IMR-90 (cell line): ENCODE results near the gene C7orf33. TPM values are rescaled to one million over a fixed set of nuclear protein-coding genes. Genes with fewer than 3 reads are reported as not detected.

Experiments
- ATAC-seq: fragments of 200-7000 bp; cut with Tn5 transposase; 2 replicates; pipeline ENCODE4 v1.9.1; 2020; ENCODE audit warnings: low read depth, mild to moderate bottlenecking, moderate library complexity
- BruUV-seq: library from RNA; stranded (reverse); fragments of 400-500 nt; replicated peaks from 2 replicates; lab custom pipeline; 2021; lab: Mats Ljungman, UMichigan
- CTCF ChIA-PET: fragments of 300-600 bp; formaldehyde crosslinking; extraction: SDS; loops from one replicate; lab custom pipeline; 2021; ENCODE audit warnings: antibody characterized with exemption; lab: Yijun Ruan, JAX
- POLR2A ChIA-PET: fragments of 300-600 bp; sonication (Branson Sonifier 250); formaldehyde crosslinking; loops from one replicate; lab custom pipeline; 2022; ENCODE audit warnings: antibody characterized with exemption; ENCODE audit not compliant: unreplicated experiment; lab: Charles Lee
- DNase-seq: peaks from one replicate; pipeline ENCODE4 v3.0.0; 2013
- H2AFZ ChIP-seq: replicated peaks from 2 replicates; pipeline ENCODE3; 2013; ENCODE audit warnings: low read length, mild to moderate bottlenecking; ENCODE audit not compliant: poor library complexity
- H2AK5ac ChIP-seq: 2 replicates; pipeline ENCODE4 v1.6.1; 2013; ENCODE audit warnings: low read depth, low read length, inconsistent platforms
- H2AK9ac ChIP-seq: replicated peaks from 2 replicates; pipeline ENCODE3; 2013; ENCODE audit warnings: mild to moderate bottlenecking, low read depth, low read length, moderate library complexity; ENCODE audit not compliant: poor library complexity
- H2BK120ac ChIP-seq: 2 replicates; pipeline ENCODE4 v1.6.1; 2013; ENCODE audit warnings: low read depth, low read length, inconsistent platforms
- H2BK15ac ChIP-seq: 3 replicates; pipeline ENCODE4 v1.6.1; 2013; ENCODE audit warnings: low read depth, low read length, inconsistent platforms
- H2BK20ac ChIP-seq: 2 replicates; pipeline ENCODE4 v1.6.1; 2013; ENCODE audit warnings: low read depth, mild to moderate bottlenecking, inconsistent platforms, low read length, moderate library complexity
- H2BK5ac ChIP-seq: 2 replicates; pipeline ENCODE4 v1.6.1; 2013; ENCODE audit warnings: mild to moderate bottlenecking, low read depth, low read length, inconsistent platforms; ENCODE audit not compliant: poor library complexity, severe bottlenecking
- H3K14ac ChIP-seq: replicated peaks from 2 replicates; pipeline ENCODE4 v1.6.1; 2013; ENCODE audit warnings: low read depth, low read length, inconsistent platforms
- H3K18ac ChIP-seq: 2 replicates; pipeline ENCODE4 v1.6.1; 2013; ENCODE audit warnings: low read depth, low read length, control low read depth
- H3K23ac ChIP-seq: 2 replicates; pipeline ENCODE4 v1.6.1; 2013; ENCODE audit warnings: low read depth, low read length, inconsistent platforms
- H3K27ac ChIP-seq: 2 replicates; pipeline ENCODE4 v1.5.1; 2013; ENCODE audit warnings: mild to moderate bottlenecking, control low read depth, low read length; ENCODE audit not compliant: insufficient read depth
- H3K27me3 ChIP-seq: 2 replicates; pipeline ENCODE4 v1.6.1; 2013; ENCODE audit warnings: low read length; ENCODE audit not compliant: control insufficient read depth, insufficient read depth
- H3K36me3 ChIP-seq: 2 replicates; pipeline ENCODE4 v1.6.1; 2013; ENCODE audit warnings: low read length, mixed read lengths; ENCODE audit not compliant: control insufficient read depth, insufficient read depth
- H3K4ac ChIP-seq: 2 replicates; pipeline ENCODE4 v1.6.1; 2013; ENCODE audit warnings: low read depth, low read length, inconsistent platforms
- H3K4me1 ChIP-seq: 2 replicates; pipeline ENCODE4 v1.6.1; 2013; ENCODE audit warnings: low read length, mixed read lengths; ENCODE audit not compliant: control insufficient read depth, insufficient read depth
- H3K4me2 ChIP-seq: 2 replicates; pipeline ENCODE4 v1.6.1; 2013; ENCODE audit warnings: low read depth, mild to moderate bottlenecking, control low read depth, low read length, moderate library complexity
- H3K4me3 ChIP-seq: 2 replicates; pipeline ENCODE4 v1.5.1; 2013; ENCODE audit warnings: low read depth, mild to moderate bottlenecking, control low read depth, low read length, moderate library complexity; ENCODE audit not compliant: insufficient read depth
- H3K56ac ChIP-seq: 2 replicates; pipeline ENCODE4 v1.6.1; 2013; ENCODE audit warnings: low read length, inconsistent platforms; ENCODE audit not compliant: insufficient read depth; ENCODE audit errors: extremely low read depth
- H3K79me1 ChIP-seq, 2 experiments: 2 replicates each; pipeline ENCODE4 v1.6.1; 2013; ENCODE audit warnings: low read length in 2 of 2, inconsistent platforms in 1 of 2, low read depth in 1 of 2
- H3K9ac ChIP-seq: 2 replicates; pipeline ENCODE4 v1.6.1; 2013; ENCODE audit warnings: low read depth, low read length, control low read depth
- H3K9me1 ChIP-seq: 2 replicates; pipeline ENCODE4 v1.6.1; 2013; ENCODE audit warnings: low read length, inconsistent platforms; ENCODE audit not compliant: insufficient read depth
- H3K9me3 ChIP-seq: 2 replicates; pipeline ENCODE4 v1.6.1; 2013; ENCODE audit warnings: low read length; ENCODE audit not compliant: control insufficient read depth, insufficient read depth
- H4K20me1 ChIP-seq: 2 replicates; pipeline ENCODE4 v1.6.1; 2013; ENCODE audit warnings: low read length, inconsistent platforms; ENCODE audit not compliant: insufficient read depth
- H4K5ac ChIP-seq: 2 replicates; pipeline ENCODE4 v1.6.1; 2013; ENCODE audit warnings: mild to moderate bottlenecking, low read depth, low read length, control low read depth
- H4K8ac ChIP-seq, 2 experiments: 2 replicates each; pipeline ENCODE4 v1.6.1; 2013; ENCODE audit warnings: low read depth in 2 of 2, low read length in 2 of 2, control low read depth in 1 of 2, inconsistent platforms in 1 of 2
- H4K91ac ChIP-seq: 2 replicates; pipeline ENCODE4 v1.6.1; 2013; ENCODE audit warnings: low read depth, low read length, inconsistent platforms; ENCODE audit not compliant: insufficient read depth
- BHLHE40 ChIP-seq: fragments of 150-350 bp; IDR thresholded peaks from 2 replicates; pipeline ENCODE4 v1.6.1; 2016; ENCODE audit warnings: mild to moderate bottlenecking, low read depth, low read length
- CEBPB ChIP-seq: IDR thresholded peaks from 2 replicates; pipeline ENCODE4 v1.6.1; 2012; ENCODE audit warnings: low read depth, low read length, improper control_type of control experiment
- CHD1 ChIP-seq: IDR thresholded peaks from 2 replicates; pipeline ENCODE4 v1.6.1; 2012; ENCODE audit warnings: low read depth, low read length, improper control_type of control experiment
- CTCF ChIP-seq: conservative IDR thresholded peaks from 2 replicates; pipeline ENCODE4 v1.5.1; 2012; ENCODE audit warnings: mild to moderate bottlenecking, low read depth, low read length, improper control_type of control experiment
- FOS ChIP-seq: fragments of 150-350 bp; IDR thresholded peaks from 2 replicates; pipeline ENCODE4 v1.6.1; 2016; ENCODE audit warnings: low read depth, low read length
- MAFK ChIP-seq: IDR thresholded peaks from 2 replicates; pipeline ENCODE4 v1.6.1; 2012; ENCODE audit warnings: low read depth, low read length, improper control_type of control experiment
- MAZ ChIP-seq: IDR thresholded peaks from 2 replicates; pipeline ENCODE4 v1.6.1; 2012; ENCODE audit warnings: low read depth, mild to moderate bottlenecking, low read length, improper control_type of control experiment, moderate library complexity, borderline replicate concordance
- MXI1 ChIP-seq: IDR thresholded peaks from 2 replicates; pipeline ENCODE4 v1.6.1; 2012; ENCODE audit warnings: low read depth, mild to moderate bottlenecking, low read length, moderate library complexity, borderline replicate concordance
- POLR2A ChIP-seq: IDR thresholded peaks from 2 replicates; pipeline ENCODE4 v1.6.1; 2012; ENCODE audit warnings: mild to moderate bottlenecking, low read depth, low read length
- RAD21 ChIP-seq: IDR thresholded peaks from 2 replicates; pipeline ENCODE4 v1.6.1; 2012; ENCODE audit warnings: low read length, improper control_type of control experiment
- RCOR1 ChIP-seq: IDR thresholded peaks from 2 replicates; pipeline ENCODE4 v1.6.1; 2012; ENCODE audit warnings: mild to moderate bottlenecking, low read length, improper control_type of control experiment; ENCODE audit not compliant: insufficient replicate concordance
- RFX5 ChIP-seq: IDR thresholded peaks from 2 replicates; pipeline ENCODE4 v1.8.0; 2012; ENCODE audit warnings: low read depth, mild to moderate bottlenecking, low read length, moderate library complexity
- SMC3 ChIP-seq: fragments of 150-350 bp; IDR thresholded peaks from 2 replicates; pipeline ENCODE4 v1.6.1; 2016; ENCODE audit warnings: low read depth, mild to moderate bottlenecking, antibody characterized with exemption, low read length, moderate library complexity
- USF2 ChIP-seq: fragments of 150-350 bp; IDR thresholded peaks from 2 replicates; pipeline ENCODE4 v1.6.1; 2017; ENCODE audit warnings: mild to moderate bottlenecking, antibody characterized with exemption, low read length, low read depth
- WGBS, 2 experiments: methylation state at CpG; one replicate each; pipeline versions ENCODE4 v1.1.5 to v1.1.7; 2013; ENCODE audit warnings: missing lambda C conversion rate in 2 of 2; ENCODE audit not compliant: insufficient read length in 1 of 2; ENCODE audit errors: extremely low coverage in 2 of 2; 5-methylcytosine and 5-hydroxymethylcytosine counted together
- dilution Hi-C: fragments of 300-500 bp; cut with HindIII; formaldehyde crosslinking; loops from one replicate; pipeline ENCODE4 v1.14.3; 2018; ENCODE audit warnings: low sequenced_read_pairs; ENCODE audit not compliant: unreplicated experiment
- in situ Hi-C: fragments of 300-500 bp; cut with MboI; formaldehyde crosslinking; loops from 3 replicates; pipeline ENCODE4 v1.14.3; 2019; ENCODE audit warnings: low sequenced_read_pairs, inconsistent platforms, mixed read lengths
- intact Hi-C: fragments of 100-400 bp; cut with micrococcal nuclease; formaldehyde crosslinking; loops from 2 replicates; pipeline ENCODE4 v1.10.0; 2022
- polyA plus RNA-seq, 3 experiments: library from polyadenylated mRNA; depleted of rRNA; stranded (reverse); fragments of >200 nt; gene quantifications; 2 replicates each; pipeline ENCODE4 v1.2.3, GENCODE V29; 2012; ENCODE audit warnings: low replicate concordance in 1 of 3
- total RNA-seq: library from RNA; depleted of rRNA; stranded (reverse); fragments of >200 nt; gene quantifications from 2 replicates; pipeline ENCODE4 v1.2.3, GENCODE V29; 2012

The C7orf33 gene
- total and polyA plus RNA-seq, 2 of the 4 experiments (the other 2 are of a cell fraction): not detected

GRCh38 chr7:148546857-148547256, 43.7 kb upstream of the C7orf33 start:
- H2BK15ac ChIP-seq: no peak overlapping the region
- H3K36me3 ChIP-seq: no peaks in the 10 kb centered on the region
- no peak overlapping the region for H3K4ac ChIP-seq
- dilution Hi-C loops: no loop called here
- no peak overlapping the region for H3K23ac ChIP-seq
- no peaks in the 10 kb centered on the region for H3K79me1 ChIP-seq
- H2BK120ac ChIP-seq: no peak overlapping the region
- no peak overlapping the region for H2AFZ ChIP-seq
- no peaks in the 10 kb centered on the region for H3K9me1 ChIP-seq
- H2BK5ac ChIP-seq: no peak overlapping the region
- no peak overlapping the region for H2AK9ac ChIP-seq
- TF ChIP-seq BHLHE40: no peak
- no peak for TF ChIP-seq MXI1
- TF ChIP-seq MAFK: no peak
- no peak for TF ChIP-seq POLR2A
- TF ChIP-seq RAD21: no peak
- TF ChIP-seq USF2: no peak
- no peak for TF ChIP-seq RFX5
- TF ChIP-seq CTCF: no peak
- TF ChIP-seq CEBPB: no peak
- TF ChIP-seq FOS: no peak
- no peak for TF ChIP-seq SMC3
- no peak for TF ChIP-seq MAZ
- no peak for TF ChIP-seq RCOR1
- TF ChIP-seq CHD1: no peak
- DNase-seq (no peak), ATAC-seq (no peak)
- no peaks in the 10 kb centered on the region for H4K20me1 ChIP-seq
- no peak overlapping the region for H3K9ac ChIP-seq
- H3K14ac ChIP-seq: no peak overlapping the region
- no TSS peak for BruUV-seq
- H3K56ac ChIP-seq: no peak overlapping the region
- H3K27me3 ChIP-seq: no peaks in the 10 kb centered on the region
- 88% methylated on average over 3 of the region's 8 CpGs; no CpG with 5 or more reads in 1 of the 2 experiments for WGBS, 2 experiments
- CTCF ChIA-PET: no interaction called here
- in situ Hi-C loops: no loop called here
- H3K4me1 ChIP-seq: no peaks in the 10 kb centered on the region
- H3K9me3 ChIP-seq: no peaks in the 10 kb centered on the region
- H4K8ac ChIP-seq: no peak overlapping the region
- H2BK20ac ChIP-seq: no peak overlapping the region
- H4K5ac ChIP-seq: no peak overlapping the region
- POLR2A ChIA-PET: no interaction called here
- no peak overlapping the region for H3K18ac ChIP-seq
- H4K91ac ChIP-seq: no peak overlapping the region
- no peak overlapping the region for H2AK5ac ChIP-seq
- intact Hi-C loops: no loop called here
- H3K27ac ChIP-seq: no peak overlapping the region
- no peak overlapping the region for H3K4me3 ChIP-seq
- H3K4me2 ChIP-seq: no peak overlapping the region
